GM23248 (cell line): ENCODE results near the gene CALHM3. TPM values are rescaled to one million over a fixed set of nuclear protein-coding genes. Genes with fewer than 3 reads are reported as not detected.

ENCODE experiments used
- DNase-seq: peaks from one replicate; pipeline ENCODE4 v3.0.0-alpha.2; 2015
- H2AFZ ChIP-seq: fragments of 200-600 bp; sonication (generic); 2 replicates; pipeline ENCODE4 v1.6.1; 2016; ENCODE audit warnings: antibody characterized with exemption
- H3F3A ChIP-seq: fragments of 200-600 bp; sonication (generic); 2 replicates; pipeline ENCODE4 v1.6.1; 2016; ENCODE audit warnings: mild to moderate bottlenecking, antibody characterized with exemption, mixed run types; ENCODE audit not compliant: insufficient read depth
- H3K27ac ChIP-seq: fragments of 200-600 bp; sonication (generic); 2 replicates; pipeline ENCODE4 v1.5.1; 2016; ENCODE audit warnings: mild to moderate bottlenecking
- H3K27me3 ChIP-seq: fragments of 200-600 bp; sonication (generic); replicated peaks from 2 replicates; pipeline ENCODE4 v1.6.1; 2016; ENCODE audit warnings: mild to moderate bottlenecking; ENCODE audit not compliant: insufficient read depth
- H3K36me3 ChIP-seq: fragments of 200-600 bp; sonication (generic); 2 replicates; pipeline ENCODE4 v1.6.1; 2016; ENCODE audit warnings: low read depth, mild to moderate bottlenecking
- H3K4me1 ChIP-seq: fragments of 200-600 bp; sonication (generic); 2 replicates; pipeline ENCODE4 v1.6.1; 2016; ENCODE audit warnings: mild to moderate bottlenecking; ENCODE audit not compliant: insufficient read depth
- H3K4me2 ChIP-seq: fragments of 200-600 bp; sonication (generic); one replicate; pipeline ENCODE4 v1.6.1; 2016; ENCODE audit warnings: mild to moderate bottlenecking; ENCODE audit not compliant: unreplicated experiment
- H3K4me3 ChIP-seq: fragments of 200-600 bp; sonication (generic); 2 replicates; pipeline ENCODE4 v1.5.1; 2016; ENCODE audit warnings: mild to moderate bottlenecking
- H3K79me2 ChIP-seq: fragments of 200-600 bp; sonication (generic); 2 replicates; pipeline ENCODE4 v1.6.1; 2016; ENCODE audit warnings: mild to moderate bottlenecking; ENCODE audit not compliant: insufficient read depth
- H3K9ac ChIP-seq: fragments of 200-600 bp; sonication (generic); 2 replicates; pipeline ENCODE4 v1.6.1; 2016; ENCODE audit warnings: mild to moderate bottlenecking
- H3K9me2 ChIP-seq: fragments of 200-600 bp; sonication (generic); 2 replicates; pipeline ENCODE4 v1.6.1; 2016; ENCODE audit warnings: mixed run types, mild to moderate bottlenecking, moderate library complexity; ENCODE audit not compliant: insufficient read depth
- H3K9me3 ChIP-seq: fragments of 200-600 bp; sonication (generic); one replicate; pipeline ENCODE4 v1.6.1; 2017; ENCODE audit warnings: low read depth
- H4K20me1 ChIP-seq: fragments of 200-600 bp; sonication (generic); 2 replicates; pipeline ENCODE4 v1.6.0; 2016; ENCODE audit not compliant: insufficient read depth
- EZH2 ChIP-seq: fragments of 200-600 bp; sonication (generic); IDR thresholded peaks from 2 replicates; pipeline ENCODE4 v1.6.1; 2018; ENCODE audit warnings: antibody characterized with exemption, mild to moderate bottlenecking; ENCODE audit not compliant: insufficient read depth, poor library complexity, severe bottlenecking
- EZH2phosphoT487 ChIP-seq: fragments of 200-600 bp; sonication (generic); IDR thresholded peaks from 2 replicates; pipeline ENCODE4 v1.6.1; 2018; ENCODE audit warnings: antibody characterized with exemption, moderate library complexity, mild to moderate bottlenecking, low read depth; ENCODE audit not compliant: insufficient read depth
- WGBS, 2 experiments: methylation state at CpG; one replicate each; pipeline ENCODE4 v1.1.6; 2015 to 2017; ENCODE audit warnings: low lambda C conversion rate in 2 of 2, low coverage in 1 of 2; ENCODE audit errors: missing lambda C conversion rate in 2 of 2; 5-methylcytosine and 5-hydroxymethylcytosine counted together
- in situ Hi-C: fragments of 300-500 bp; cut with MboI; formaldehyde crosslinking; loops from 2 replicates; pipeline ENCODE4 v1.15.0; 2020
- polyA plus RNA-seq: library from polyadenylated mRNA; unstranded; fragments of >200 nt; fragmentation: Nextera tagmentation; extraction: Ambion mirVana; gene quantifications from 2 replicates; pipeline ENCODE4 v1.2.1, GENCODE V29; 2016
- total RNA-seq: library from RNA; depleted of rRNA; stranded (reverse); fragments of >200 nt; shearing (Covaris generic); gene quantifications from 2 replicates; pipeline ENCODE4 v1.2.3, GENCODE V29; 2014

CALHM3 gene
- total and polyA plus RNA-seq, 2 experiments from 2014 or later = not detected

DNA sequence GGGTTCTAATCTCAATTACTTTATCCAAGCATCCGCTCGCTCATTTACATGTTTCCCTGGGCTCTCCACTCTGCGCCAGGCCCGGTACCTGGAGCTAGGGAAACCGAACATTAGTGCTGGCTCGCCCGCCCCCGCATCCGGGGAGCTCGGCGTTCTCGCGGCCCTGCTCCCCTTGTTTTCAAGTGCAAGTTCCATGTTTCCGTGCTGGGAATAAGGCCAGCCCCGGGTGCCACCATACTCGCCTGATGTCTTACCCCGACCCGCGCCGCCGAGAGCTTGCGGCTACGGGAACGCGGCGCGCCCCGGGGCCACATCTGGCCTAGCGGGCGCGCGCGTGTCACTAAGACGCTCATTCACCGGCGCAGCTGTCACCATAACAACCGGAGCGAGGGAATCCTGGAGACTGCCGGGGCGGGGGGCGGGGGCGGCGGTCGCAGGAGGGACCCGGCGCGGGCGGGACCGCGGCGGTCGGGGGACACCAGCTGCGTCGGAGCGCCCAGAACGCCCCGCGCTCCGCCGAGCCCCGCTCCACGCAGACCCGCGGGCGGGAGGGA is 14.4 kb upstream of the CALHM3 start, which contains the start of gene NEURL1:
TSS of gene NEURL1 (plus strand) at position 344 of the 554 bp plus-strand sequence. CDS start 683 bp downstream, outside the sequence.
- Histone ChIP-seq H3K27me3 (peaks cover 36% of the 10 kb centered on the region), H3K36me3 (no peaks in the 10 kb centered on the region), H3K4me2 (peak within 1 kb of the TSS; percentile 65), H3K9ac (0 out of 2 replicates have a peak within 1 kb of the TSS, but pooled peaks have one; percentile 25), H3K4me3 (peak within 1 kb of the TSS; percentile 66), H3K9me2 (no peaks in the 10 kb centered on the region), H3K27ac (no peak within 1 kb of the TSS), H2AFZ (peak within 1 kb of the TSS; percentile 59), H3F3A (peaks cover 11% of the 10 kb centered on the region), H3K4me1 (peaks cover 12% of the 10 kb centered on the region), H4K20me1 (no peaks in the 10 kb centered on the region), H3K79me2 (no peaks in the 10 kb centered on the region), H3K9me3 (no peaks in the 10 kb centered on the region)
- DNase-seq = peak; percentile 60
- TF ChIP-seq EZH2 (no peak), EZH2phosphoT487 (no peak)
- in situ Hi-C loops = no loop called here
- 6 to 9% methylated on average over 31 to 48 of the region's 65 CpGs for WGBS, 2 experiments

DNA sequence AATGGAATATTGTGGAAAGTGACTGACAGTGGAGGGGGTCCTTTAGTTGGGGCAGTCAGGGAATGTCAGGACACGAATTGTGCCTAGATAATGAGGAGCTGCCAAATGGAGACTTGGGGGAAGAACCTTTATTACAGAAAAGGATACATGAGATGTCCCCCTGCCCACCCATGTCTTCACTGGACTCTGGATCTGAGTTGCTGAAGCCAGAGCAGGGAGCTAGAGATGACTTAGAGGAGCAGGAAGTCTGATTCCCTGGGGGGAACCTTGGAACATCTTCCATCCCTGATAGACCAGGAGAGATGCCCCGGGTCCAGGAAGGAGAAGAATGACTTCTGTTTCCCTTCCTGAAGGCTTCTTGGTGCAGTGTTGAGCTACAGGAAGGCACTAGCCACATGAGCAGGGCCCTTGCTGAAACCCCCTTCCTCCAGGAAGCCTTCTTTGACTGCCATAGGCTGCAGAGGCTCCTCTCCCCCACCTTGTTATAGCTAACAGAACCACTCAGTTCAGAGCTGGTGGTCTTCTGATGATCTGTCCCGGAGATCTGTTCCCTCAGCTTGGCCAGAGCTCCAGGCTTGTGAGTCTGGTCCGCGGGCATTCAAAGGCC is 13.7 kb upstream of the CALHM3 start:
- H3F3A ChIP-seq = peaks cover 11% of the 10 kb centered on the region
- TF ChIP-seq EZH2 (no peak), EZH2phosphoT487 (no peak)
- H4K20me1 ChIP-seq = no peaks in the 10 kb centered on the region
- H2AFZ ChIP-seq = no peak overlapping the region
- peaks cover 35% of the 10 kb centered on the region for H3K27me3 ChIP-seq
- no peak overlapping the region; the same call in 1 of the 2 replicates for H3K4me3 ChIP-seq
- H3K36me3 ChIP-seq = no peaks in the 10 kb centered on the region
- 53 to 58% methylated on average over 5 of the region's 5 CpGs for WGBS, 2 experiments
- H3K9me2 ChIP-seq = no peaks in the 10 kb centered on the region
- H3K4me2 ChIP-seq = peak overlapping the region; percentile 65
- no peaks in the 10 kb centered on the region for H3K9me3 ChIP-seq
- DNase-seq = peak; percentile 21
- no peaks in the 10 kb centered on the region for H3K79me2 ChIP-seq
- H3K4me1 ChIP-seq = peaks cover 12% of the 10 kb centered on the region
- in situ Hi-C loops = no loop called here
- no peak overlapping the region for H3K9ac ChIP-seq
- H3K27ac ChIP-seq = no peak overlapping the region

DNA sequence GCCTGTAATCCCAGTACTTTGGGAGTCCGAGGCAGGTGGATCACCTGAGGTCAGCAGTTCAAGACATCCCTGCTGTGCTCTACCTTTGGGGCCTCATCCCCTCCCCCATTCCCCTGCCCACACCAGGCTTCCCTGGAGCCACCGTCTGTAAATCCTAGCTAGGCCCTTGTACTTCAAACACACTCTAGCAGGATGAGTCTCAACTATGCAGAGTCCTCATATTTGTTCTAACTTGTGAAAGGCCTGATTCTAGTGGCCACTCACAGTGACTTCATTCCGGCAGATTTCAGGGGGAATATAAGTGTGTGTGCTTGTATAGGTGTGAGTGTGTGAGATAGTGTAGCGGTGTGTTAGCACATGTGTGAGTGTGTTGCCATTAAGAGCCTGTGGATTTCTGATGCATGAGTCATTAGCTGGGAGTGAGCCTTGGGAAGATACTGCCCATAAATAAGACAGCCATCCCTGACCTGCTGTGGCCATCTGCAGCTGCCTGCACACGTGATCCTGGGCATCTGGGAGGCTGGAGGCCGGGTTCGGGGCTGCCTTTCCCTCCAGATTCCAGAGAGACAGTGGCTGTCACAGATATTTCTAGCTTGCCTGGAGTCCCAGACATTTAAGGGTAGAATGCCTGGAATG is 12.8 kb upstream of the CALHM3 start:
- in situ Hi-C loops = no loop called here
- H2AFZ ChIP-seq = no peak overlapping the region
- WGBS, 2 experiments = 56 to 59% methylated on average over 7 of the region's 7 CpGs
- no peak overlapping the region for H3K9ac ChIP-seq
- H3K36me3 ChIP-seq = no peaks in the 10 kb centered on the region
- H4K20me1 ChIP-seq = no peaks in the 10 kb centered on the region
- peak; percentile 87 for DNase-seq
- no peak overlapping the region for H3K4me3 ChIP-seq
- H3K4me2 ChIP-seq = peak overlapping the region; percentile 41
- H3F3A ChIP-seq = peaks cover 11% of the 10 kb centered on the region
- H3K9me3 ChIP-seq = no peaks in the 10 kb centered on the region
- peaks cover 26% of the 10 kb centered on the region for H3K27me3 ChIP-seq
- H3K27ac ChIP-seq = no peak overlapping the region
- no peaks in the 10 kb centered on the region for H3K9me2 ChIP-seq
- TF ChIP-seq EZH2 = no peak
- no peak for TF ChIP-seq EZH2phosphoT487
- H3K79me2 ChIP-seq = no peaks in the 10 kb centered on the region
- peaks cover 12% of the 10 kb centered on the region for H3K4me1 ChIP-seq

DNA sequence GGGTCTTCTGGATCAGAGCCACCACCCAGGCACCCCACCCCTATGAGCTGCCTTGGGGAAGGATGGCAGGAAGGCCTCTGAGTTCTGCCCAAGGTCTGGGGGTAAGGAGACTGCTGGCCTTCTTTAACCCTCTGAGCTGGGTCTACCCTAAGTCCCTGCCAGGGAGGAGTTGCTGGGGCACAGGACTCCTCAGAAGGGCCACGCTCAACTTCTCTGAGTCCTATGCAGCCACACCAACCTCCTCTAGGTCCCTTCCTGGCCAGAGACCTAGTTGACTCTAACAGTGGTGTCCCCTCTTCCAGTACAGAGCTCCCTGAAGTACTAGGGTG is 11.9 kb upstream of the CALHM3 start:
- Histone ChIP-seq H4K20me1 (no peaks in the 10 kb centered on the region), H3K9ac (no peak overlapping the region), H3K27ac (no peak overlapping the region), H3K9me2 (no peaks in the 10 kb centered on the region), H3K36me3 (no peaks in the 10 kb centered on the region), H3K4me3 (no peak overlapping the region), H3F3A (peaks cover 11% of the 10 kb centered on the region), H3K9me3 (no peaks in the 10 kb centered on the region), H2AFZ (no peak overlapping the region), H3K4me1 (peaks cover 12% of the 10 kb centered on the region), H3K27me3 (peaks cover 17% of the 10 kb centered on the region), H3K79me2 (no peaks in the 10 kb centered on the region), H3K4me2 (no peak overlapping the region)
- 100% methylated on average over 1 of the region's 1 CpG for WGBS, 2 experiments
- DNase-seq = no peak
- in situ Hi-C loops = no loop called here
- TF ChIP-seq EZH2 = no peak
